ENCODE results near the gene ACTR1A.

DNA sequence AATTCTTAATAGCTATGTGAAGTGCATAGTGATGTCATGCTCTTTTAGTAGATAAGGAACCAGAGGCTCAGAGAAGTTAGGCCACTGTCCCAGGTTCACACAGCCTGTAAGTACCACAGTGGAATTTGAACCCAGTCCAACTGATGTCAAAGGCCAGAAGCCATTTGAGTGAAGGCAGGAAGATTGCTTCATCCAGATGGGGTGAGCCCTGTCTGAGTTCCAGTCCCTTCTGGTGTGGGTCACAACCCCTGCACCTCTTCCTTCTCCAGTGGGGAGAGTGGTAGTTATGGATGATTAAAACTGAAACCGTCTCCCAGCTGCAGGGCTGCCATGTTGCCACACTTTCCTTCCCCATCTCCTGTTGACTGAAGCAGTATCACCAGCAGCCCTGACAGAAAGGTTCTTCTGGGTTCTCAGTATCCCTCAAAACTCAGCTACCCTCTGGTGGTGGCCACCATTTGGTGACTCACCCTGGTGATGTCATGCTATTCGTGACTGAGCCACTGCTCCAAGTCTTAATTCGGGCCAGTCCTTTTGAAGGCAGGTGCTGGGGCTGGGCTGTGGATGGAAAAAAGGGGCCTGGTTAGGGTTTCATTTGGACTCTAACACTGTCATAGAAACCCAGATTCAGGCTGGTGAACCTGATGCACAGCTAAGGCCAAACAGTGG, 49.7 kb downstream of the ACTR1A start:
- TF ChIP-seq, protein P1, sequence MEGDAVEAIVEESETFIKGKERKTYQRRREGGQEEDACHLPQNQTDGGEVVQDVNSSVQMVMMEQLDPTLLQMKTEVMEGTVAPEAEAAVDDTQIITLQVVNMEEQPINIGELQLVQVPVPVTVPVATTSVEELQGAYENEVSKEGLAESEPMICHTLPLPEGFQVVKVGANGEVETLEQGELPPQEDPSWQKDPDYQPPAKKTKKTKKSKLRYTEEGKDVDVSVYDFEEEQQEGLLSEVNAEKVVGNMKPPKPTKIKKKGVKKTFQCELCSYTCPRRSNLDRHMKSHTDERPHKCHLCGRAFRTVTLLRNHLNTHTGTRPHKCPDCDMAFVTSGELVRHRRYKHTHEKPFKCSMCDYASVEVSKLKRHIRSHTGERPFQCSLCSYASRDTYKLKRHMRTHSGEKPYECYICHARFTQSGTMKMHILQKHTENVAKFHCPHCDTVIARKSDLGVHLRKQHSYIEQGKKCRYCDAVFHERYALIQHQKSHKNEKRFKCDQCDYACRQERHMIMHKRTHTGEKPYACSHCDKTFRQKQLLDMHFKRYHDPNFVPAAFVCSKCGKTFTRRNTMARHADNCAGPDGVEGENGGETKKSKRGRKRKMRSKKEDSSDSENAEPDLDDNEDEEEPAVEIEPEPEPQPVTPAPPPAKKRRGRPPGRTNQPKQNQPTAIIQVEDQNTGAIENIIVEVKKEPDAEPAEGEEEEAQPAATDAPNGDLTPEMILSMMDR (conservative IDR thresholded peaks at IDR 0.05; ENCODE audit: low read length), result no peak
- TF ChIP-seq EZH2phosphoT487 (IDR thresholded peaks at IDR 0.05; ENCODE audit: borderline replicate concordance, low read depth, low read length), result no peak
